HG02642 (cell line): ENCODE data around the gene DUS4L.
"Not testable (repeated sequence)": the region's sequence is repeated elsewhere in the genome, so short reads cannot be mapped to it uniquely, and the experiment has no call there.

Experiments used
- ATAC-seq: cut with Tn5 transposase; IDR thresholded peaks from one replicate; pipeline ENCODE4 v1.9.1; 2021; ENCODE audit warnings: mild to moderate bottlenecking; ENCODE audit not compliant: unreplicated experiment, poor library complexity

The DUS4L gene, protein sequence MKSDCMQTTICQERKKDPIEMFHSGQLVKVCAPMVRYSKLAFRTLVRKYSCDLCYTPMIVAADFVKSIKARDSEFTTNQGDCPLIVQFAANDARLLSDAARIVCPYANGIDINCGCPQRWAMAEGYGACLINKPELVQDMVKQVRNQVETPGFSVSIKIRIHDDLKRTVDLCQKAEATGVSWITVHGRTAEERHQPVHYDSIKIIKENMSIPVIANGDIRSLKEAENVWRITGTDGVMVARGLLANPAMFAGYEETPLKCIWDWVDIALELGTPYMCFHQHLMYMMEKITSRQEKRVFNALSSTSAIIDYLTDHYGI

DNA sequence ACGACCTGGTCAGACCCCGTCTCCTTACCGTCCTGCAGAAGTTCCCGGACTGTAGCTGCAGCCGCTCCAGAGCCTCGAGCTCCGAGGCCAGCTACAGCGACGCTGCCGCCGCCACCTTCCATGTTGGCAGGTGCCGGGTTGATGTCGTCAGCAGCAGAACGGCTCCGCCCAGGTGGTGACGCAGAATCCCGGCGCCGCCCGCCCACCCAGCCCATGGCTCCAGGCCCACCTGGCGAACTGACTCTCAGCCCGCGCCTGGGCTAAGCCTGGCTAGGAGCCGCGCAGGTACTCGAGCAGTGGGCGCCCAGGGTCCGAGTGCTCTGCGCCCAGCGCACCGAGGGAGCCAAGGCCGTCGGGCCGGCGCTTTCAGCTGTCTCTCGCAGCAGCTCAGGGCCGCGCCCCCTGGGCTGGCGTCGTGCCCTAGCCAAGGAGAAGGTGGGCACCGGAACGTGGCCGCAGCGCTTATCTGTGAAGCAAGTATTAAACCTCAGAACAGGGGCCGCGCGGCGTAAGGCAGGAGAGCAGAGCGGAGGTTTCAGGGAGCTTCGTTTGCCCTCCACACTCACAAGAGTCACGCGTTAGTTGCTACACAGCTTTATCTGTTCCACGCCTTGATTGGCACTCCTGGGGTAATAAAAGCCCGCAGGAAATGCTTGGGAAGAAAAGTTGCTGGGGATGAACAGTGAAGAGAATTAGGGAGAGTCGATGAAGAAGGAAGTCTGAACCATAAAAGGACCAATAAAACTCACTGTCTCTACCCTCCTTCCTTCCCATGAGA, at the start of gene DUS4L, which contains the start of gene COG5:
Gene DUS4L, plus strand, starts transcription at position 197 of the 778 bp plus-strand sequence. CDS start 3,100 bp downstream, outside the sequence.
Gene COG5, minus strand, starts transcription at position 146 of the 778 bp plus-strand sequence. Its CDS starts 24 bp downstream, at position 122.
- ATAC-seq: peak; percentile 99

DNA sequence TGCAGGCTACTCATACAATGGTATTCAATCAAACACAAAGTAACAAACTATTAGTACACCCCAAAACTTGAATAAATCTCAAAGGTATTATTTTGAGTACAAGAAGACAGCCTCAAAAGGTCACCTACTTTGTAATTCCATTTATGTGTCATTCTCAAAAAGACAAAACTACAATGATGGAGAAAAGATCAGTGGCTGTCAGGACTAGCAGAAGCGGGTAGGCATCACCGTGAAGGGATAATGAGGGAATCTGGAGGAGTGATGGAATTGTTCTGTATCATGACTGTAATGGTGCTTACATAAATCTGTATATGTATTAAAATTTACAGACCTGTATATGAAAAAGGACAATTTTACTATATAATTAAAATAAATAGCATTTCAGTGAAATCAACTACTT, 37.1 kb upstream of the DUS4L start:
- ATAC-seq: no peak

DNA sequence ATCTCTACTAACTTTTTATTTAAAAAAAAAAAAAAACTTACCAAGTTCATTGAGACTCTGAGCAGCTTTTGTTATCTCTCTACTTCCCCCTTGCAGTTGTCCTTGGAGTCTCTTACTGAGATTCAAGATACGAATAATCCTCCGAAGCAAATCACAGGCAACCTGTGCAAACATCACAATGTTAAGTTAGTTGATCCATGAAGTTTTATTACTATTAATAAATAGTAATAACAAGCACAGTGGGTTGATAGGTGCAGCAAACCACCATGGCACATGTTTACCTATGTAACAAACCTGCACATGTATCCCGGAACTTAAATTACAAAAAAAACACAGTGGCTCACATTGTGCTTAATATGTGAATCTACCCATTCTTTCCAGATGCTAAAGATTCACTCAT, 36.6 kb upstream of the DUS4L start:
- ATAC-seq: no peak

- ATAC-seq: no peak
Measured at GRCh38 chr7:107528461-107528860, 35.3 kb upstream of the DUS4L start.

- ATAC-seq: no peak
Measured at GRCh38 chr7:107530751-107531150, 33.0 kb upstream of the DUS4L start.

DNA sequence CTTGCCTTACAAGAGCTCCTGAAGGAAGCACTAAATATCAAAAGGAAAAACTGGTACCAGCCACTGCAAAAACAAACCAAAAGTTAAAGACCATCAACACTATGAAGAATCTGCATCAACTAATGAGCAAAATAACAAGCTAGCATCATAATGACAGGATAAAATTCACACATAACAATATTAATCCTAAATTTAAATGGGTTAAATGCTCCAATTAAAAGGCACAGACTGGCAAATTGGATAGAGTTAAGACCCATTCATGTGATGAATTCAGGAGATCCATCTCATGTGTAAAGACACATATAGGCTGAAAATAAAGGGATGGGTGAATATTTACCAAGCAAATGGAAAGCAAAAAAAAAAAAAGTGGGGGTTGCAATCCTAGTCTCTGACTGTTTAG, 29.6 kb upstream of the DUS4L start:
- no peak for ATAC-seq

DNA sequence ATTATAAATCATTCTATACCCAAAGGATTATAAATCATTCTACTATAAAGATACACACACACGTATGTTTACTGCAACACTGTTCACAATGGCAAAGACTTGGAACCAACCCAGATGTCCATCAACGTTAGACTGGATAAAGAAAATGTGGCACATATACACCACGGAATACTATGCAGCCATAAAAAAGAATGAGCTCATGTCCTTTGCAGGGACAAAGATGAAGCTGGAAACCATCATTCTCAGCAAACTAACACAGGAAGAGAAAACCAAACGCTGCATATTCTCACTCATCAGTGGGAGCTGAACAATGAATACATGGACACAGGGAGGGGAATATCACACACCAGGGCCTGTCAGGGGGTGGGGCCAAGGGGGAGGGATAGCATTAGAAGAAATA, 26.5 kb upstream of the DUS4L start:
- not testable (repeated sequence) for ATAC-seq

GRCh38 chr7:107538001-107538400, 25.8 kb upstream of the DUS4L start:
- no peak for ATAC-seq

DNA sequence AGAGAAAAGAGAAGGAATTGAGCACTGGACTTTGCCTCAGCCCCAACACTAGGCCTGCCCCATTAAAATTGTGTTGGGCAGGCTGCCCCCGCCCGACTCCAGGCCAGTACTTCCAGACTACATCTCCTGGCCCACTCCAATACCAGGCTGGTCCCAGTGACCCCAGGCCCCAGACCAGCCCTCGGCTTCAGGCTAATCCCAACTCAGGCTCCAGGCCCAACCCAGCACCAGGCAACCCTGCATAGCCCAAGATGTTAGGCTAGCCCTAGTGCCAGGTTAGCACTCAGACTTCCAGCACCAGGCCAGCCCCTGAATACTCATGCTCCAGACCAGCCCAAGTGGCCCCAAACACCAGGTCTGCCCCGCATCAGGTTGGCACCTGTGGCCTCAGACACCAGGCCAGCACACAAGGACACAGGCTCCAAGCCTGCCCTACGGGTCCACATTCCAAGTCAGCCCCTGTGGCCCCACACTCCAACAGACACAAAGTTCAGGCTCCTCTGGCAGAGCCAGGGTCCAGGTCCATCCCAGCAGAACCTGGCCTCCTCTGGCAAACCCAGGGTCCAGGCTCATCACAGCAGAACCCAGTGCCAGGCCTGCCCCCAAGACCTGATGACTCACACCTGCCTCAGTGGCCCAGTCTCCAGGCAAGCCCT, 20.3 kb upstream of the DUS4L start:
- no peak for ATAC-seq

DNA sequence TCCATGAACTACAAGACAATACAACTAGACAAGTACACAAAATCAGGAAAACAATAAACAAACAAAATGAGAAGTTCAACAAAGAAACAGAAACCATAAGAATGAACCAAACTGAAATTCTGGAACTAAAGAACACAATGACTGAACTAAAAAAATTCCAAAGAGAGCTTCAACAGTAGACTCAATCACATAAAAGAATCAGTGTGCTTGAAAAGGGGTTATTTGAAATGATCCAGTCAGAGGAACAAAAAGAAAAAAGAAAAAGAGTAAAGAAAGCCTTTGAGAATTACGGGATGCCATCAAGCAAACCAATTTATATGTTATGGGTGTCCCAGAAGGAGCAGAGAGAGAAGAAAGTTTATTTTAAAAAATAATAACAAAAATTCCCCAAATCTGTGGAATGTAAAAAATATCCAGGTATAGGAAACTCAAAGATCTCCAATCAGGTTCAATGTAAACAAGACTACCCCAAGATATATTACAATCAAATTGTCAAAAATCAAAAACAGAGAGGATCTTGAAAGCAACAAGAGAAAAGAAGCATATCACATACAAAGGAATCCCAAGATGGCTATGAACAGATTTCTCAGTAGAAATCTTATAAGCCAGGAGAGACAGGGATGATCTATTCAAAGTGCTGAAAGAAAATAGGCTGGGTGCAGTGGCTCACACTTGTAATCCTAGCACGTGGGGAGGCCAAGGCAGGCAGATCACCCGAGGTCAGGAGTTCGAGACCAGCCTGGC, 18.8 kb upstream of the DUS4L start:
- no peak for ATAC-seq

DNA sequence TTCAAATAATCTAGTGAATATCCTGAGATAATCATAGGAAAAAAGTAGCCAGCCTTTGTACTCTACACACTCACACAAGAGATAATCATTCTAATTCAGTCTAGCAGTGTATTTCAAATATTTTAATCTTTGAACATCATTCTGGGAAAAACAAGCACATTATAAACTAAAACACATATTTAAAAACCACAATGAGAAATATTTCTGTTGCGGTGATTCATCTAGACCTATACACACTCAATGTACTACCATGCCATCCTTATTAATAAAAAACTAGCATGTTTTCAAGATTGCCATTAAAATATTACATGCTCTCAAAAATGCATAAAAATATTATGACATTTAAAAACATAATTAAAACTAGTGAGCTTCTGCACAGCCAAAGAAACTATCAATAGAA, 11.8 kb upstream of the DUS4L start:
- no peak for ATAC-seq

DNA sequence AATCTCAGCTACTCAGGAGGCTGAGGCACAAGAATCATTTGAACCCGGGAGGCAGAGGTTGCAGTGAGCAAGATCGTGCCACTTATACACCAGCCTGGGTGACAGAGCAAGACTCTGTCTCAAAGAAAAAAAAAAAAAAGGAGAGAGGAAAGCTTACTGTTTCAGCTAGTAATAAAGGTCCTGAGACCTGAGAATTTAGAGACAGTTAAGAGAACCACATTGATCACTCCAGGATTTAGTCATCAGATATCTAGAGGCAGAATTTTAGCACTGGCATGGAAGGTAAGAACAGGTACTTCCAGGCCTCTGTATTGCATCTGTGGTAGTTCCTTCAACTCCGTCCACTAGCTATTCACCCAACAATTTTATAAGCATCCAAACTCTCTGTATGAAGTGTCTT, 7.9 kb upstream of the DUS4L start:
- ATAC-seq: no peak

DNA sequence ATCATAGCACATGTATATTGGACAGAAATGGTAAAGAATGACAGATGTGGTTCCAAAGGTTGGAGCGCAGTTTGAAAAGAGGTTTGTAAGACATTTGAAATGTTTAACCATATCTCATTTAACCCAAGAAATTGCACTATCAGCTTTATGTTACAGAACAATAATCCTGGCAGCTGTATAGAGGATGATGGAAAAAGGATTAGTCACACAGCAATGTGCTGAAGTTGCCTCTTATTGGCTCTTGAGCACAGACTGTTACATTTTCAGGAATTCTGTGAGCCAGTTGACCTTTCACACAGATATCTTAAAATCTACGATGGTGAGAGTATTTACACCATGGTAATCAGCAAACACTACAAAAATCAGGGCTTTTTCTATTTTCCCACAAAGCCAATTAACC, 3.9 kb upstream of the DUS4L start:
- ATAC-seq: no peak

DNA sequence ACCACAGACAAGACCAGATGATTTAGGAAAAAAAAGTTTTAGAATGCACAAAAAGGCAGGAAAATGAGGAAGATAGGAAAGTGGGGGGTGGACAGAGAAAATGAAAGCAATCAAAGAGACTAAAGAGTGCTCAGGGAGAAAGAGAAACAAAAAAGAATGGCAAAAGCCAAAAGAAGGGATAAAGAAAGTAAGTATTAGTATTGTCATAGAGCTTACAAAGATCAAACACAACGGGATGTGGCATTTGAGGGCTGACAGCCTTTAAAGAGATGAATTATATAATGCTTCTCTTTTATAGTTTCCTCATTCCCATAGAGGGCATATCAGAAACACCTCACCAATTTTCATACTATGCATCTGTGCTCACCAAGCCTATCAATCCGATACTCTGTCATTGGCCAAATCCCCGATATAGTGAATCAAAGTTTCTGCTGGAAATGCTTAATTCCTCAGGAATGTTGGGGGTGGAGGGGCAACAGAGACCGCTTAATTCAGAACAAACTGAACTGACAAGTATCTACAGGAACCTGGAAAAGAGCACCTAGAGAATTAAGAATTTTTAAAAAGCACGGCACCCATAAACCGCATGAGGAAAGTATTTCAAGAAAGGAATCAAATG, 2.8 kb upstream of the DUS4L start:
- ATAC-seq: no peak

DNA sequence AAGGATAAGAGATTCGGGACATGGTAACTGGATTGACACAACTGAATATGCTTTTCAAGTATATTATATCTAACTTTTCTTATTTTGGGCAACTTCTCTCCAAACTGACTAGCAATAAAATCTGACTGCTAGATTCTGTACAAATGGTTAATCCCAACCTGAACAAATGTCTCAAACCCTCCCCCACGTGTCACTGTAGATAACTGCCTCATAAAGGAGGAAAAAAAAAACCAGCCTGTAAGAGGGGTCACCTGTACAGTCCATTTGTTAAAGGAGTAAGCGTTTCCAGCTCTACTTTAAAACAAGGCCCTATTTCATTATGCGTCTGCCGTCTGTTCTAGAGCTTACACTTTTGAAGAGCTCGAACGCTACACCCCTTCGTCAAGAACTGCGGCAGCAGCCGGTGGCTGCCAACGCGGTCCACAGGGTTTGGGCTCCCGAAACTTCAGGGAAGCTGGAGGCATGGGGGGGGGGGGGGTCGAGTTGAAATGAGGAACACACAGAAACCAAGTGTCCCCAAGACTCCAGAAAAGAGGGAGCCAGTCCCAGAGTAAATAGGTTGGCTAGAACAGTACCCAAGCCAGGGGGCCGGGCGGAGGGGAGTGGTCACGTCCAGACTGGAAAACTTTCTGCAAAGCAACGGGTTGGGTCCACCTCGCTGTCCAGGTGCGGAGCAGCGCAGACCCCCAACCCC, 543 bp upstream of the DUS4L start:
- ATAC-seq: peak; percentile 64

- ATAC-seq: no peak
Measured at GRCh38 chr7:107564553-107565298, 955 bp downstream of the DUS4L start.

GRCh38 chr7:107570298-107570697, 6.5 kb downstream of the DUS4L start:
- ATAC-seq: no peak

DNA sequence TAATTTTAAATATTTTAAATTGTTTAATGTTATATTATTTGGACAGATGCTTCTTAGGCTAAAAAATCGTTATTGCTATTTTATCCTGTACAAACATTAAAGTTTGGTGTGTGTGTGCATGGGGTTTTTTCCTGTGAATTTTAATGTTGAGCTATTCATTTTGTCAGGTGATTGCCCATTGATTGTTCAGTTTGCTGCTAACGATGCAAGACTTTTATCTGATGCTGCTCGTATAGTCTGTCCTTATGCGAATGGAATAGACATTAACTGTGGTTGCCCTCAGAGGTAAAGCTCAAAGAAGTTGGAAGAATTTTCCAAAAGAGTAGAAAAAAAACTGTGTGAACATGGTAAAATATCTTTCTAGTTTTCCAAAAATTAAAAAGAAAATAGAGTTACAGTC, 9.8 kb downstream of the DUS4L start:
- ATAC-seq: no peak

DNA sequence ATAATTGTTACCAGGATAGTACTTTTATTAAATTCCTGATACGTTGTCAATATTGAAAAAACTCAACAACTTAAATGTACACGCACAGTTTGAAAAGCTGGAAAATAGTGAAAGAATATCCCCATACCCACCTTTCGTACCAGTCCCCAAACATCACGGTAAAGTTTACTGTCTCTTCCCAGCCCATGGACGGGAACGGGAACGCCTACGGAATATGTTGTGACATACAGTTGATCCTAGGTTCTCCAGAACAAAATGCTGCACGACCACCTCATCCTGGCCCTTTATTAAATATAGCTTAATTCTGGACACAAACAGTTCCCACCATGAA, 15.7 kb downstream of the DUS4L start:
- ATAC-seq: no peak
